Heart right ventricle (tissue), 16 donors: ENCODE data around the gene SHISA5. TPM values are rescaled to one million over a fixed set of nuclear protein-coding genes. Genes with fewer than 3 reads are reported as not detected.

ENCODE experiments used
- ATAC-seq, 8 donors: fragments of 200-7000 bp; cut with Tn5 transposase; one replicate each; pipeline ENCODE4 v1.9.1; 2020; ENCODE audit warnings: mild to moderate bottlenecking in 8 of 8, moderate library complexity in 8 of 8, moderate number of reproducible peaks in 1 of 8
- DNase-seq, 2 donors: peaks; one replicate each; pipeline ENCODE4 v3.0.0-alpha.2; 2020
- H3K27ac ChIP-seq, 10 donors: fragments of 200-600 bp; sonication (generic) in 2 of 10; one replicate each; pipeline versions ENCODE4 v1.5.0 to v1.8.0; 2020 to 2022; ENCODE audit warnings: mild to moderate bottlenecking in 3 of 10
- H3K27me3 ChIP-seq, 7 donors: fragments of 200-600 bp; one replicate each; pipeline ENCODE4 v1.8.0; 2021 to 2022; ENCODE audit warnings: mild to moderate bottlenecking in 2 of 7
- H3K36me3 ChIP-seq, 9 donors: fragments of 200-600 bp; sonication (generic) in 1 of 9; one replicate each; pipeline versions ENCODE4 v1.5.0 to v1.8.0; 2020 to 2022; ENCODE audit warnings: mild to moderate bottlenecking in 2 of 9
- H3K4me1 ChIP-seq, 9 donors: fragments of 200-600 bp; sonication (generic) in 1 of 9; one replicate each; pipeline versions ENCODE4 v1.5.0 to v1.8.0; 2020 to 2022; ENCODE audit warnings: mild to moderate bottlenecking in 4 of 9
- H3K4me3 ChIP-seq, 10 donors: fragments of 200-600 bp; sonication (generic) in 2 of 10; one replicate each; pipeline versions ENCODE4 v1.5.0 to v1.8.0; 2020 to 2022; ENCODE audit warnings: mild to moderate bottlenecking in 7 of 10, moderate library complexity in 2 of 10
- H3K9me3 ChIP-seq, 11 donors: fragments of 200-600 bp in 10 of 11; sonication (generic) in 2 of 11; one replicate each; pipeline versions ENCODE4 v1.5.0 to v1.8.0; 2013 to 2022; ENCODE audit warnings: mild to moderate bottlenecking in 2 of 11, control low read depth in 1 of 11, moderate library complexity in 1 of 11
- WGBS, 2 donors: extraction: QIAGEN DNeasy Blood & Tissue Kit; methylation state at CpG; one replicate each; pipeline ENCODE4 v1.1.7; 2013; ENCODE audit warnings: inconsistent platforms in 1 of 2; 5-methylcytosine and 5-hydroxymethylcytosine counted together
- intact Hi-C, 10 donors: fragments of 100-400 bp; cut with DNase I; formaldehyde crosslinking; loops; one replicate each; pipeline versions ENCODE4 v1.11.1 to v1.14.2; 2022
- polyA plus RNA-seq, 2 donors: library from polyadenylated mRNA; stranded (reverse); fragments of 200-250 nt; gene quantifications; one replicate each; pipeline ENCODE4 v1.2.3, GENCODE V29; 2013
- total RNA-seq, 10 donors: library from RNA; stranded (reverse); fragmentation: NEBNext Ultra II Directional in 3 of 10; extraction: Animal tissue kit (Norgen Biotek cat#: 25700) in 3 of 10; gene quantifications; one replicate each; pipeline versions ENCODE4 v1.2.1 to v1.2.4, GENCODE V29; 2021 to 2023
- TF ChIP-seq, protein P1 (sequence below), 9 donors: fragments of 200-600 bp; sonication (generic) in 2 of 9; IDR thresholded peaks; one replicate each; pipeline versions ENCODE4 v1.5.0 to v1.8.0; 2021 to 2022; ENCODE audit warnings: antibody characterized with exemption in 9 of 9, mild to moderate bottlenecking in 5 of 9, moderate library complexity in 1 of 9
- donor health status: Arrhythmogenic right ventricular cardiomyopathy.
- donor health status: ischemic (EF 13 %, LVEDD 7.1; RV severe dilation, severe dysfunction).
- donor health status: healthy with polysubstance abuse.
- donor health status: DM: no; HTN: yes; CAD: no.
- donor health status: DM: no; HTN: no; CAD: no.
- donor health status: ischemic (EF 25% LVEDD 6.9; RV normal size, moderate dysfunction).
- donor health status: ischemic (EF 25% LVEDD 5.7; RV mildly dilated, moderate dysfunction).
- donor health status: healthy.
- donor health status: DM: yes; HTN: yes; CAD: no.
- donor health status: Ischemic cardiomyopathy.
- donor health status: ischemic (EF 35%, LVEDD 5.7; RV mildly dilated, moderate dysfunction).
- donor health status: nonischemic (EF 11% LVEDD 7.7; RV severe dilation, severe dysfunction).
- donor health status: DM: yes; HTN: yes; CAD: no.
- donor health status: PGD.
- donor health status: ischemic (EF 29% LVEDD 5.4; RV normal size, mild dysfunction).
- donor health status: nonischemic (EF 23%, LVEDD 6.1; RV moderate dilation, normal function).

The SHISA5 gene
- total and polyA plus RNA-seq, 12 donors = 34.6 to 95.3 (median 52.9) TPM

DNA sequence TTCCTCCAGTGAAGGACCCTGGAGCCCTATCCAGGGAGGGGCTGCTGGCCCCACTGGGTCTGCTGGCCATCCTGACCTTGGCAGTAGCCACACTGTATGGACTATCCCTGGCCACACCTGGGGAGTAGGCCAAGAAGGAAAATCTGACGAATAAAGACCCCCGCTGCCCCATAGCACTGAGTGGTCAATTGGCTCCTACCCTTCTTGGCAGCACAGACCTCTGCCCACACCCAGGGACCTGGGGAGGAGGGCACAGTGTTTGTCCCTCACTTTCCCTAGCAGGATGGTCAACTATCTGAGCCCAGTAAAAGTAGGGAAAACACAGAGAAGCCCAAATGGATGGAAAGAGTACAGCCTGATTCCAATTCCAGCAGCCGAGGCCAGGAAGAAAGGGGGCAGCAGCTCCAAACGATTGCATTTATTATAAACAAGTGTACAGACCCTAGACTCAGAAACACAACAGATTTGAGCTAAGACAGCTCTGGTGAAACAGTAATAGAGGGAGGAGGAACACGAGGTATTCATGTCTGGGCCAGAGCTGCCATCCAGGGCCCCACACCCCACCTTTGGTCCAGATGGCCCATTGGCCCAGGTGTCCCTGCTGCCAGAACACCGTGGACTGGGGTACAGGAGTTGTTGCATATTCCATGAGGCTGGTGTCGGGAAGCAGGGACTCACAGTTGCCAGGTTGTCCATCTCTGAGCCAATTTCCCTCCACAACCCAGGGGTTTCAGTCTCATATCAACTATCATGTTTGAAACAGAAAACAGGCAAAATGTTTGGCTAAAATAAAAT lies 36.3 kb downstream of the SHISA5 start:
- H3K4me1 ChIP-seq = peaks cover 26 to 82% (median 72%) of the 10 kb centered on the region in 9 donors
- H3K27me3 ChIP-seq = no peaks in the 10 kb centered on the region
- H3K36me3 ChIP-seq = peaks cover 0 to 66% (median 6%) of the 10 kb centered on the region in 9 donors
- DNase-seq = no peak
- peak overlapping the region; percentile 34 to 72 (median 65) for H3K4me3 ChIP-seq
- H3K9me3 ChIP-seq = no peaks in the 10 kb centered on the region
- peak overlapping the region; percentile 89 to 99 (median 98) for H3K27ac ChIP-seq
- intact Hi-C loops = loop anchor here in 7 of 10 donors (2.0 to 10.0 kb wide), 7 partner anchors 35 to 217 kb away; partner anchors contain the start of genes SHISA5 (in 3 of the 7), COL7A1 (in 1 of the 7), NCKIPSD (in 1 of the 7) and SLC26A6 (in 1 of the 7)
- WGBS, 2 donors = 59 to 68% methylated on average over 7 of the region's 7 CpGs
- ATAC-seq = no peak
- TF ChIP-seq, protein P1, sequence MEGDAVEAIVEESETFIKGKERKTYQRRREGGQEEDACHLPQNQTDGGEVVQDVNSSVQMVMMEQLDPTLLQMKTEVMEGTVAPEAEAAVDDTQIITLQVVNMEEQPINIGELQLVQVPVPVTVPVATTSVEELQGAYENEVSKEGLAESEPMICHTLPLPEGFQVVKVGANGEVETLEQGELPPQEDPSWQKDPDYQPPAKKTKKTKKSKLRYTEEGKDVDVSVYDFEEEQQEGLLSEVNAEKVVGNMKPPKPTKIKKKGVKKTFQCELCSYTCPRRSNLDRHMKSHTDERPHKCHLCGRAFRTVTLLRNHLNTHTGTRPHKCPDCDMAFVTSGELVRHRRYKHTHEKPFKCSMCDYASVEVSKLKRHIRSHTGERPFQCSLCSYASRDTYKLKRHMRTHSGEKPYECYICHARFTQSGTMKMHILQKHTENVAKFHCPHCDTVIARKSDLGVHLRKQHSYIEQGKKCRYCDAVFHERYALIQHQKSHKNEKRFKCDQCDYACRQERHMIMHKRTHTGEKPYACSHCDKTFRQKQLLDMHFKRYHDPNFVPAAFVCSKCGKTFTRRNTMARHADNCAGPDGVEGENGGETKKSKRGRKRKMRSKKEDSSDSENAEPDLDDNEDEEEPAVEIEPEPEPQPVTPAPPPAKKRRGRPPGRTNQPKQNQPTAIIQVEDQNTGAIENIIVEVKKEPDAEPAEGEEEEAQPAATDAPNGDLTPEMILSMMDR (IDR thresholded peaks at IDR 0.05) = no peak

DNA sequence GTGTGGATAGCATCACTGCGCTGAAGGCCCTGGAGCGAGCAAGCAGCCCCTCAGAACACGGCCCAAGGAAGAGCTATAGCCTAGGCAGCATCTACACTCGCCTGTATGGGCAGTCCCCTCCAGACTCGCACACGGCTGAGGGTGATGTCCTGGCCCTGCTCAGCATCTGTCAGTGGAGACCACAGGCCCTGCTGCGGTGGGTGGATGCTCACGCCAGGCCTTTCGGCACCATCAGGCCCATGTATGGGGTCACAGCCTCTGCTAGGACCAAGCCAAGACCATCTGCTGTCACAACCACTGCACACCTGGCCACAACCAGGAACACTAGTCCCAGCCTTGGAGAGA lies 36.9 kb downstream of the SHISA5 start:
- Histone ChIP-seq H3K4me3 (peak overlapping the region; percentile 34 to 72 (median 65)), H3K9me3 (no peaks in the 10 kb centered on the region), H3K4me1 (peaks cover 25 to 78% (median 71%) of the 10 kb centered on the region in 9 donors), H3K27me3 (no peaks in the 10 kb centered on the region), H3K36me3 (peaks cover 0 to 66% (median 6%) of the 10 kb centered on the region in 9 donors), H3K27ac (peak overlapping the region; percentile 89 to 99 (median 98))
- TF ChIP-seq, protein P1 (IDR thresholded peaks at IDR 0.05) = no peak
- DNase-seq (no peak), ATAC-seq (no peak)
- WGBS, 2 donors = 61 to 65% methylated on average over 9 of the region's 9 CpGs
- intact Hi-C loops = loop anchor here in 7 of 10 donors (2.0 to 10.0 kb wide), 7 partner anchors 35 to 218 kb away; partner anchors contain the start of genes SHISA5 (in 3 of the 7), COL7A1 (in 1 of the 7), NCKIPSD (in 1 of the 7) and SLC26A6 (in 1 of the 7)

DNA sequence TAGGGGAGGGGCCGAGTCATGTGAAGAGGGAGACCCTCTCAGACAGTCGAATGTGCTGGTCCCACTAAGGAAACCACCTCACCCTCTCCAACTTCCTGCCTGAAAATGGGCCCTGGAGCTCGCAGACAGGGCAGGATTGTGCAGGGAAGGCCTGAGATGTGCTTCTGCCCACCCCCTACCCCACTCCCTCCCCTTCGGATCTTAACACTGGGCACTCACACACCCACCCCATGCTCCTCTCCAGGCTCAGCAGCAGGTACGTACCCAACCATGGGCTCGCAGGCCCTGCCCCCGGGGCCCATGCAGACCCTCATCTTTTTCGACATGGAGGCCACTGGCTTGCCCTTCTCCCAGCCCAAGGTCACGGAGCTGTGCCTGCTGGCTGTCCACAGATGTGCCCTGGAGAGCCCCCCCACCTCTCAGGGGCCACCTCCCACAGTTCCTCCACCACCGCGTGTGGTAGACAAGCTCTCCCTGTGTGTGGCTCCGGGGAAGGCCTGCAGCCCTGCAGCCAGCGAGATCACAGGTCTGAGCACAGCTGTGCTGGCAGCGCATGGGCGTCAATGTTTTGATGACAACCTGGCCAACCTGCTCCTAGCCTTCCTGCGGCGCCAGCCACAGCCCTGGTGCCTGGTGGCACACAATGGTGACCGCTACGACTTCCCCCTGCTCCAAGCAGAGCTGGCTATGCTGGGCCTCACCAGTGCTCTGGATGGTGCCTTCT lies 37.4 kb downstream of the SHISA5 start:
- TF ChIP-seq, protein P1 (IDR thresholded peaks at IDR 0.05) = no peak
- peak; percentile 34 to 36 for DNase-seq
- H3K4me3 ChIP-seq = peak overlapping the region; percentile 34 to 72 (median 65)
- H3K27me3 ChIP-seq = no peaks in the 10 kb centered on the region
- H3K9me3 ChIP-seq = no peaks in the 10 kb centered on the region
- 37 to 40% methylated on average over 19 of the region's 19 CpGs for WGBS, 2 donors
- H3K36me3 ChIP-seq = peaks cover 0 to 68% (median 6%) of the 10 kb centered on the region in 9 donors
- ATAC-seq = peak in 6 of 8 donors; percentile 4 to 24 (median 7)
- peak overlapping the region; percentile 89 to 99 (median 98) for H3K27ac ChIP-seq
- intact Hi-C loops = loop anchor here in 7 of 10 donors (2.0 to 10.0 kb wide), 7 partner anchors 36 to 218 kb away; partner anchors contain the start of genes SHISA5 (in 3 of the 7), COL7A1 (in 1 of the 7), NCKIPSD (in 1 of the 7) and SLC26A6 (in 1 of the 7)
- H3K4me1 ChIP-seq = peaks cover 22 to 73% (median 65%) of the 10 kb centered on the region in 9 donors
